Nephron (organoid): ENCODE results near the gene LMBRD1.
"Not testable (repeated sequence)": the region's sequence is repeated elsewhere in the genome, so short reads cannot be mapped to it uniquely, and the experiment has no call there.

Experiments
- H3K27ac Mint-ChIP-seq, 3 experiments: 2 replicates each; pipeline ENCODE4 v1.8.0; 2020; ENCODE audit warnings: mixed read lengths in 3 of 3, mild to moderate bottlenecking in 2 of 3, moderate library complexity in 1 of 3
- H3K27me3 Mint-ChIP-seq: 2 replicates; pipeline ENCODE4 v1.8.0; 2021; ENCODE audit warnings: low read depth, mild to moderate bottlenecking, moderate library complexity, mixed read lengths
- H3K36me3 Mint-ChIP-seq: 2 replicates; pipeline ENCODE4 v1.8.0; 2020; ENCODE audit warnings: low read depth, mixed read lengths
- H3K4me1 Mint-ChIP-seq: 2 replicates; pipeline ENCODE4 v1.8.0; 2020; ENCODE audit warnings: mixed read lengths
- H3K4me3 Mint-ChIP-seq, 3 experiments: 2 replicates each; pipeline ENCODE4 v1.8.0; 2020; ENCODE audit warnings: mild to moderate bottlenecking in 3 of 3, mixed read lengths in 3 of 3, moderate library complexity in 2 of 3
- H3K9me3 Mint-ChIP-seq: 2 replicates; pipeline ENCODE4 v1.8.0; 2020; ENCODE audit warnings: mixed read lengths
- TF ChIP-seq, protein P1 (sequence below), 3 experiments: fragments of 200-600 bp; sonication (generic); IDR thresholded peaks; one replicate each; pipeline ENCODE4 v1.5.0; 2021; ENCODE audit warnings: antibody characterized with exemption in 3 of 3; ENCODE audit not compliant: unreplicated experiment in 3 of 3

The LMBRD1 gene

DNA sequence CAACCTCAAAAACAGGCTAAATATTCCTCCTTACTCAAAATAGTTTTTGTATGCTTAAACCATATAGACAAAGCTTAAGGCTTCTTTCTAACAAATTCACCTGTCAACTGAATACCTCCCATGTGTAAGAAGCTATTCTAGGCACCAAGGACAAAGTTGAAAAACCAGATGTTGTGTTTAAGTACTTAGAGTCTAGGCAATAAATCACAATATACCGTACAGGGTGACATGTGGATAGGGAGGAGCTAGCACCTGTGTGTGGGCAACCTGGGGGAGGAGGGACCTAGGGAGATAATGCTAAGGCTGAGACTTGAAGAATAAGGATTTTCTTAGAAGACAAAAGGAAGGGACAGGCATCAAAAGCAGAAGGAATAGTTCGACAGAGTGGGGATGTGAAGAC lies 123.5 kb downstream of the LMBRD1 start:
- no peaks in the 10 kb centered on the region for H3K9me3 Mint-ChIP-seq
- no peaks in the 10 kb centered on the region for H3K27me3 Mint-ChIP-seq
- H3K4me3 Mint-ChIP-seq, result no peak overlapping the region
- no peak overlapping the region for H3K27ac Mint-ChIP-seq
- H3K4me1 Mint-ChIP-seq, result no peaks in the 10 kb centered on the region
- H3K36me3 Mint-ChIP-seq, result peaks cover 51% of the 10 kb centered on the region
- TF ChIP-seq, protein P1, sequence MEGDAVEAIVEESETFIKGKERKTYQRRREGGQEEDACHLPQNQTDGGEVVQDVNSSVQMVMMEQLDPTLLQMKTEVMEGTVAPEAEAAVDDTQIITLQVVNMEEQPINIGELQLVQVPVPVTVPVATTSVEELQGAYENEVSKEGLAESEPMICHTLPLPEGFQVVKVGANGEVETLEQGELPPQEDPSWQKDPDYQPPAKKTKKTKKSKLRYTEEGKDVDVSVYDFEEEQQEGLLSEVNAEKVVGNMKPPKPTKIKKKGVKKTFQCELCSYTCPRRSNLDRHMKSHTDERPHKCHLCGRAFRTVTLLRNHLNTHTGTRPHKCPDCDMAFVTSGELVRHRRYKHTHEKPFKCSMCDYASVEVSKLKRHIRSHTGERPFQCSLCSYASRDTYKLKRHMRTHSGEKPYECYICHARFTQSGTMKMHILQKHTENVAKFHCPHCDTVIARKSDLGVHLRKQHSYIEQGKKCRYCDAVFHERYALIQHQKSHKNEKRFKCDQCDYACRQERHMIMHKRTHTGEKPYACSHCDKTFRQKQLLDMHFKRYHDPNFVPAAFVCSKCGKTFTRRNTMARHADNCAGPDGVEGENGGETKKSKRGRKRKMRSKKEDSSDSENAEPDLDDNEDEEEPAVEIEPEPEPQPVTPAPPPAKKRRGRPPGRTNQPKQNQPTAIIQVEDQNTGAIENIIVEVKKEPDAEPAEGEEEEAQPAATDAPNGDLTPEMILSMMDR (IDR thresholded peaks at IDR 0.05; ENCODE audit: unreplicated experiment in 3 of 3), result no peak

DNA sequence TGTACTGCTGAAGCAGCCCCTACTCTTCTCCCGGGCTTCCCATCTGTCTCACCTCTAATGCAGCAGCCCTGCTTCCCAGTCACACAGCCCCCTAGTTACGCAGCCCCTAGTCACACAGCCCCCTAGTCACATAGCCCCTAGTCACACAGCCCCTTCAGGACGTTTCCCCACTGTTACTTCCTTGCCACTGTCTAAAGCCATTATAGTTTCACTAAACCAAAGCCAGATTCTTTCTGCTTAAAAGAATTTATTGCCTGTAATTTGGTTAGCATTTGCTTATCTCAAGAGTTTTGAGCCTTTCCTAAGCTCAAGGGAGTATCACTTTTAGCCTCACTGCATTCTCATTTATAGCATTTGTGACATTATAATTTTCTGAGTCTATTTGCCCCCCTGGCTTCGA lies 127.9 kb downstream of the LMBRD1 start:
- Mint-ChIP-seq H3K27ac (peak overlapping the region in 1 of 3 experiments; percentile 50), H3K36me3 (peaks cover 25% of the 10 kb centered on the region), H3K4me3 (no peak overlapping the region), H3K27me3 (no peaks in the 10 kb centered on the region), H3K4me1 (no peaks in the 10 kb centered on the region), H3K9me3 (no peaks in the 10 kb centered on the region)
- TF ChIP-seq, protein P1 (IDR thresholded peaks at IDR 0.05; ENCODE audit: unreplicated experiment in 3 of 3), result no peak

DNA sequence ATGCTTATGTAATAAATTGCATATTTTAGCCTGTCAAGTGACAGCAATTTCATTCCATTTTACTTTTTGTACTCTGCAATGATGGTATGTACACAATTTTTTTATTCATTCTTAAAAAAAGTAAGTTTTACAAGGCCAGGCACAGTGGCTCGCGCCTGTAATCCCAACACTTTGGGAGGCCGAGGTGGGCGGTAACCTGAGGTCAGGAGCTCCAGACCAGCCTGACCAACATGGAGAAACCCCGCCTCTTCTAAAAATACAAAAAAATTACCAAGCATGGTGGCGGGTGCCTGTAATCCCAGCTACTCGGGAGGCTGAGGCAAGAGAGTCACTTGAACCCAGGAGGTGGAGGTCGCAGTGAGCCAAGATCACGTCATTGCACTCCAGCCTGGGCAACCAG lies 130.0 kb downstream of the LMBRD1 start:
- H3K4me1 Mint-ChIP-seq, H3K4me3 Mint-ChIP-seq, H3K9me3 Mint-ChIP-seq, H3K27me3 Mint-ChIP-seq, H3K27ac Mint-ChIP-seq: not testable (repeated sequence)
- H3K36me3 Mint-ChIP-seq, result peaks cover 10% of the 10 kb centered on the region

DNA sequence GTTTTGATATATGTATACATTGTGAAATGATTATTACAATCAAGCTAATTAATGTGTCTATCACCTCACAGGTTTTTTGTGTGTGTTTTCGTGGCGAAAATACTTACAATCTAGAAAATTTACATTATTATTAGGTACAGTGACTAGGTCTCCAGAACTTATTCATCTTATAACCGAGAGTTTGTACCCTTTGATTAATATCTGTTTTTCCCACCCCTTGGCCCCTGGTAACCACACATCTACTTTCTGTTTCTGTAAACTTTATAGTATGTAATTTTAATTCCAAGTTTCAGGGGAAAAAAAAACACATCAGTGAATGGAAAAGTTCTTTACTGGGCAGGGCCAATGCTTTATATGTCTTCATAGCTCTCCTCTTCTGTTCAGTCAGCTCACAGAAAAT lies 131.4 kb downstream of the LMBRD1 start:
- Mint-ChIP-seq H3K9me3 (no peaks in the 10 kb centered on the region), H3K4me3 (no peak overlapping the region), H3K27me3 (no peaks in the 10 kb centered on the region), H3K27ac (no peak overlapping the region), H3K4me1 (no peaks in the 10 kb centered on the region), H3K36me3 (peaks cover 6% of the 10 kb centered on the region)
- TF ChIP-seq, protein P1 (IDR thresholded peaks at IDR 0.05; ENCODE audit: unreplicated experiment in 3 of 3), result no peak

DNA sequence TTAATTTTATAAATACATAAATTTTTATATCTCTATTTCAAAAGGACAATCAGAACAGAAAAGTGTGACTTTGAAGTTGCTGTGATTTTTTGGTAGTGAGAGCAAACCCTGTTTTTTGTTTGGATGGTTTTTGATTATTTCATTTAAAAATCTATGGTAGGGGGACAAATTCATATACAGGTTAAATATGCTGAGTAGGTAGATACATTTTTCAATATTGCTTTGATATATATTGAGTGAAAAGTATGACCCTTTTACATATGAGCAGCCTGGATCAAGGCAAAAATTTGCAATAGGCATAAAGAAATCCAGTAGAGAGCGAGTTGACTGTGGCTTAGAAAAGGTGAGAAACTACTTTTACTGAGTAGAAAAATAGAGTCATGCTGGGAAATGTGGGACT lies 132.3 kb downstream of the LMBRD1 start:
- H3K27me3 Mint-ChIP-seq, result no peaks in the 10 kb centered on the region
- H3K4me3 Mint-ChIP-seq, result no peak overlapping the region
- H3K9me3 Mint-ChIP-seq, result peaks cover 2% of the 10 kb centered on the region
- TF ChIP-seq, protein P1 (IDR thresholded peaks at IDR 0.05; ENCODE audit: unreplicated experiment in 3 of 3), result no peak
- no peaks in the 10 kb centered on the region for H3K4me1 Mint-ChIP-seq
- H3K27ac Mint-ChIP-seq, result no peak overlapping the region
- H3K36me3 Mint-ChIP-seq, result no peaks in the 10 kb centered on the region

DNA sequence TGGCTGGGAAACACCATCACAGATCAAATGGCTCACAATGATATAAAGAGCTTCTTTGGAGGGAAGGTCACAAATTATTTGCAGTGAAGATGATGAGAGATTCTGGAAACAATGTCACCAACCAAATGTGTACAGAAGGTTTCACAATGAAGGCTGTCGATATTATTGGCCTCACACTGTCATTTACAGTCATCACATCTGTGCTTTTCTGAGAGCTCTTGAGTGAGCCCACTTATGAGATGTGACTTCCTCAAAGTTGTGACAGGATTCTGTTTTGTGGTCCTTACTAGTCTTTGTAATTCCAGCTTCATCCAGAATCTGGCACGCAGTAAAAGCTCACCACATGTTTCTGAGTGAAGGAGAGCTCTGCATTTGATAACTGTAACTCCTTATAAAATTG lies 133.6 kb downstream of the LMBRD1 start:
- TF ChIP-seq, protein P1 (IDR thresholded peaks at IDR 0.05; ENCODE audit: unreplicated experiment in 3 of 3), result no peak
- Mint-ChIP-seq H3K27ac (no peak overlapping the region), H3K27me3 (no peaks in the 10 kb centered on the region), H3K4me1 (no peaks in the 10 kb centered on the region), H3K36me3 (no peaks in the 10 kb centered on the region), H3K9me3 (peaks cover 13% of the 10 kb centered on the region), H3K4me3 (no peak overlapping the region)
